Astrocyte (in vitro differentiated cells and primary cell): Measurements from ENCODE around the gene ABCA10. TPM values are rescaled to one million over a fixed set of nuclear protein-coding genes. Genes with fewer than 3 reads are reported as not detected.

Experiments
- DNase-seq: peaks from one replicate; pipeline ENCODE4 v3.0.0-alpha.2; 2010; ENCODE audit warnings: low read depth
- FAIRE-seq: peaks from 2 replicates; lab custom pipeline; 2011; peaks lifted over from hg19 to GRCh38; lab: Jason Lieb, UNC
- H2AFZ ChIP-seq: 2 replicates; pipeline ENCODE4 v1.6.0; 2012; ENCODE audit warnings: low read depth, low read length, inconsistent platforms
- H3K27ac ChIP-seq: 2 replicates; pipeline ENCODE4 v1.5.1; 2011; ENCODE audit warnings: low read depth, low read length, inconsistent platforms
- H3K27me3 ChIP-seq: 2 replicates; pipeline ENCODE4 v1.6.0; 2011; ENCODE audit warnings: low read length, inconsistent platforms; ENCODE audit not compliant: insufficient read depth
- H3K36me3 ChIP-seq: 2 replicates; pipeline ENCODE4 v1.5.1; 2011; ENCODE audit warnings: low read length, inconsistent platforms; ENCODE audit not compliant: insufficient read depth
- H3K4me1 ChIP-seq: 2 replicates; pipeline ENCODE4 v1.5.1; 2011; ENCODE audit warnings: low read length, inconsistent platforms; ENCODE audit not compliant: insufficient read depth
- H3K4me2 ChIP-seq: 2 replicates; pipeline ENCODE4 v1.6.0; 2012; ENCODE audit warnings: low read length, inconsistent platforms
- H3K4me3 ChIP-seq: 2 replicates; pipeline ENCODE4 v1.5.1; 2011; ENCODE audit warnings: low read depth, mild to moderate bottlenecking, low read length, inconsistent platforms; ENCODE audit not compliant: insufficient read depth
- H3K79me2 ChIP-seq: 2 replicates; pipeline ENCODE4 v1.6.0; 2012; ENCODE audit warnings: mild to moderate bottlenecking, low read length, inconsistent platforms; ENCODE audit not compliant: insufficient read depth
- H3K9ac ChIP-seq: 2 replicates; pipeline ENCODE4 v1.6.0; 2012; ENCODE audit warnings: mild to moderate bottlenecking, low read length, inconsistent platforms
- H3K9me3 ChIP-seq: 2 replicates; pipeline ENCODE4 v1.5.1; 2012; ENCODE audit warnings: low read depth, mild to moderate bottlenecking, low read length, inconsistent platforms; ENCODE audit not compliant: insufficient read depth
- H4K20me1 ChIP-seq: 2 replicates; pipeline ENCODE4 v1.6.0; 2012; ENCODE audit warnings: low read length, inconsistent platforms; ENCODE audit not compliant: insufficient read depth
- H3K27ac Mint-ChIP-seq: one replicate; pipeline ENCODE4 v1.8.0; 2021; ENCODE audit warnings: mild to moderate bottlenecking, mixed read lengths; ENCODE audit not compliant: unreplicated experiment
- H3K27me3 Mint-ChIP-seq: one replicate; pipeline ENCODE4 v1.8.0; 2021; ENCODE audit warnings: low read depth, mixed read lengths; ENCODE audit not compliant: unreplicated experiment
- H3K36me3 Mint-ChIP-seq: one replicate; pipeline ENCODE4 v1.8.0; 2021; ENCODE audit warnings: low read depth, mixed read lengths; ENCODE audit not compliant: unreplicated experiment
- H3K4me1 Mint-ChIP-seq: one replicate; pipeline ENCODE4 v1.8.0; 2021; ENCODE audit warnings: low read depth, mixed read lengths; ENCODE audit not compliant: unreplicated experiment
- H3K4me3 Mint-ChIP-seq: one replicate; pipeline ENCODE4 v1.8.0; 2021; ENCODE audit warnings: mild to moderate bottlenecking, moderate library complexity, mixed read lengths; ENCODE audit not compliant: unreplicated experiment
- H3K9me3 Mint-ChIP-seq: one replicate; pipeline ENCODE4 v1.8.0; 2021; ENCODE audit warnings: mild to moderate bottlenecking, mixed read lengths; ENCODE audit not compliant: unreplicated experiment
- EZH2 ChIP-seq: IDR thresholded peaks from 2 replicates; pipeline ENCODE4 v1.6.1; 2012; ENCODE audit warnings: mild to moderate bottlenecking, low read length, inconsistent platforms; ENCODE audit not compliant: insufficient read depth
- total RNA-seq: library from RNA; stranded (reverse); gene quantifications from 2 replicates; pipeline ENCODE4 v1.2.1, GENCODE V29; 2021
- TF ChIP-seq, protein P1 (sequence below): IDR thresholded peaks from 2 replicates; pipeline ENCODE4 v1.5.1; 2011; ENCODE audit warnings: low read depth, mild to moderate bottlenecking, inconsistent platforms, low read length, moderate library complexity; ENCODE audit not compliant: insufficient read depth

Gene ABCA10
- total RNA-seq, 1 donor from 2014 or later, result 0.20 TPM

- Histone ChIP-seq H3K4me2 (no peak overlapping the region), H3K27ac (no peak overlapping the region), H3K27me3 (no peaks in the 10 kb centered on the region), H4K20me1 (no peaks in the 10 kb centered on the region), H3K79me2 (no peaks in the 10 kb centered on the region), H3K4me3 (no peak overlapping the region), H3K9me3 (no peaks in the 10 kb centered on the region), H3K9ac (no peak overlapping the region), H2AFZ (no peak overlapping the region), H3K4me1 (no peaks in the 10 kb centered on the region), H3K36me3 (no peaks in the 10 kb centered on the region)
- H3K36me3 Mint-ChIP-seq, result no peaks in the 10 kb centered on the region
- TF ChIP-seq, protein P1, sequence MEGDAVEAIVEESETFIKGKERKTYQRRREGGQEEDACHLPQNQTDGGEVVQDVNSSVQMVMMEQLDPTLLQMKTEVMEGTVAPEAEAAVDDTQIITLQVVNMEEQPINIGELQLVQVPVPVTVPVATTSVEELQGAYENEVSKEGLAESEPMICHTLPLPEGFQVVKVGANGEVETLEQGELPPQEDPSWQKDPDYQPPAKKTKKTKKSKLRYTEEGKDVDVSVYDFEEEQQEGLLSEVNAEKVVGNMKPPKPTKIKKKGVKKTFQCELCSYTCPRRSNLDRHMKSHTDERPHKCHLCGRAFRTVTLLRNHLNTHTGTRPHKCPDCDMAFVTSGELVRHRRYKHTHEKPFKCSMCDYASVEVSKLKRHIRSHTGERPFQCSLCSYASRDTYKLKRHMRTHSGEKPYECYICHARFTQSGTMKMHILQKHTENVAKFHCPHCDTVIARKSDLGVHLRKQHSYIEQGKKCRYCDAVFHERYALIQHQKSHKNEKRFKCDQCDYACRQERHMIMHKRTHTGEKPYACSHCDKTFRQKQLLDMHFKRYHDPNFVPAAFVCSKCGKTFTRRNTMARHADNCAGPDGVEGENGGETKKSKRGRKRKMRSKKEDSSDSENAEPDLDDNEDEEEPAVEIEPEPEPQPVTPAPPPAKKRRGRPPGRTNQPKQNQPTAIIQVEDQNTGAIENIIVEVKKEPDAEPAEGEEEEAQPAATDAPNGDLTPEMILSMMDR, result no peak
- TF ChIP-seq EZH2, result no peak
- H3K9me3 Mint-ChIP-seq, result no peaks in the 10 kb centered on the region
- FAIRE-seq, result no peak
- peaks cover under 1% of the 10 kb centered on the region for H3K4me1 Mint-ChIP-seq
- DNase-seq, result no peak
- H3K27ac Mint-ChIP-seq, result no peak overlapping the region
- H3K27me3 Mint-ChIP-seq, result no peaks in the 10 kb centered on the region
- no peak overlapping the region for H3K4me3 Mint-ChIP-seq
These were observed 122.5 kb downstream of the ABCA10 start for GRCh38 chr17:69105907-69106730.

- no peaks in the 10 kb centered on the region for H3K27me3 Mint-ChIP-seq
- H3K79me2 ChIP-seq, result no peaks in the 10 kb centered on the region
- H3K36me3 ChIP-seq, result no peaks in the 10 kb centered on the region
- H3K4me2 ChIP-seq, result no peak overlapping the region
- H3K4me1 Mint-ChIP-seq, result peaks cover 1% of the 10 kb centered on the region
- H3K9me3 ChIP-seq, result no peaks in the 10 kb centered on the region
- no peaks in the 10 kb centered on the region for H3K9me3 Mint-ChIP-seq
- H3K27ac Mint-ChIP-seq, result no peak overlapping the region
- no peak overlapping the region for H2AFZ ChIP-seq
- no peaks in the 10 kb centered on the region for H3K4me1 ChIP-seq
- DNase-seq (no peak), FAIRE-seq (no peak)
- no peak overlapping the region for H3K4me3 Mint-ChIP-seq
- no peaks in the 10 kb centered on the region for H3K36me3 Mint-ChIP-seq
- no peak overlapping the region for H3K4me3 ChIP-seq
- no peak overlapping the region for H3K9ac ChIP-seq
- no peak overlapping the region for H3K27ac ChIP-seq
- no peak for TF ChIP-seq EZH2
- TF ChIP-seq, protein P1, result no peak
- H3K27me3 ChIP-seq, result no peaks in the 10 kb centered on the region
- no peaks in the 10 kb centered on the region for H4K20me1 ChIP-seq
These were observed 124.9 kb downstream of the ABCA10 start for GRCh38 chr17:69103557-69104233.
